Activated CD8-positive, alpha-beta memory T cell treated with anti-CD3 and anti-CD28 coated beads for 48 hours (primary cell): ENCODE data around the gene TTC28.
"Not testable (repeated sequence)": the region's sequence is repeated elsewhere in the genome, so short reads cannot be mapped to it uniquely, and the experiment has no call there.

Experiments
- DNase-seq, 3 experiments: peaks; one replicate each; pipeline ENCODE4 v3.0.0-alpha.2; 2020; ENCODE audit warnings: low read depth in 2 of 3, low spot score in 2 of 3

Gene TTC28

DNA sequence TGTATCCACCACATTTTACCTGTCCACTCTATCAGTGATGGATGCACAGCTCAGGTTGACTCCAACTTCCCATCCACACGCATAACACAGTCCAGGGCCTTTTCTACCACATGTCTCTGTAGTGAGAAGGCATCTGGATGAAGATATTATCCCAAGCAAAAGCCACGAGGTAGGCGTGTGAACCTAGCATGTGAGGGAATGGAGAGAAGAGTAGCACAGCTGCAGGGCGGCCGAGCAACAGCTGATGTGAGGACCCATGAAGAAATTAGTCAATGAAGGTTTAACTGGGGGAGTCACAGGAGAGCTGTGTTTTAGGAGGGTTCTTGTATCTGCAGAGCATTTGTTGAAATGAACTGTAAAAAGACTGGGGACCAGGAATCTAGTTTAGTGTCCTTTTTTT lies 616.0 kb downstream of the TTC28 start:
- DNase-seq = no peak

DNA sequence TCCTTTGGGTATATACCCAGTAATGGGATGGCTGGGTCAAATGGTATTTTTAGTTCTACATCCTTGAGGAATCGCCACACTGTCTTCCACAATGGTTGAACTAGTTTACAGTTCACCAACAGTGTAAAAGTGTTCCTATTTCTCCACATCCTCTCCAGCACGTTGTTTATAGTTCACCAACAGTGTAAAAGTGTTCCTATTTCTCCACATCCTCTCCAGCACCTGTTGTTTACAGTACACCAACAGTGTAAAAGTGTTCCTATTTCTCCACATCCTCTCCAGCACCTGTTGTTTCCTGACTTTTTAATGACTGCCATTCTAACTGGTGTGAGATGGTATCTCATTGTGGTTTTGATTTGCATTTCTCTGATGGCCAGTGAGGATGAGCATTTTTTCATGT lies 619.0 kb downstream of the TTC28 start:
- DNase-seq = not testable (repeated sequence)

DNA sequence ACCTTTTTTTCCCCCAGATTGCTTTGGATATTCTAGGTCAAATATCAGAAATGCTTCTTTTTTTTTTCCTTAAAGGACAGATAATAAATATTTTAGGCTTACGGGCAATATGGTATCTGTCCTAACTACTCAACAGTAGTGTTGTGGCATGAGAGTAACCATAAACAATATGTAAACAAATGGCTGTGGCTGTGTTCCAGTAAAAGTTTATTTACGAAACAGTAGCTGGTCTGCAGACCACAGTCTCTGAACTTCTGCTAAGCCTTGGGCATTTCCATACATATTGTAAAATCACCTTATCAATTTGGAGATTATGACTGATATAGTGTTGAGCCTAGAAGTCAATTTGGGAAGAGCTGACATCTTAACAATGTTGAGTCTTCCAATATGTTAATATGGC lies 621.6 kb downstream of the TTC28 start:
- DNase-seq = no peak

DNA sequence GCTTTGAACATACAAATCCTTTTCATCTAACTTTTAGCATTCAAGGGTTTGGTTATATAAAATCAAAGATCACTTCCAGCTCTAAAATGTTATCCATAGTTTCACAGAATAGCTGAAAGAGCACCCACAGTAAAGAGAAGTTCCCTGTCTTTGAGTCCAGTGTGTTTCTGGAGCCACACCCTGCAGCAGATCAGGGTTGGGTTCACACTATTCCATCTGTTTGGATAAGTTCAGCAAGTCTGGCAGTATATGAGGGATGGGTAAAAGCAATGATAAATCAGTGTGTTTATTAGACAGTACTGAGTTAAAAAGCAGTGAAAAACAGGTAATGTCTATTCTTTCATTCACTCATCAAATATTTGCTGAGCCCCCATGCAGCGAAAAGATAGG lies 624.8 kb downstream of the TTC28 start:
- DNase-seq = no peak

DNA sequence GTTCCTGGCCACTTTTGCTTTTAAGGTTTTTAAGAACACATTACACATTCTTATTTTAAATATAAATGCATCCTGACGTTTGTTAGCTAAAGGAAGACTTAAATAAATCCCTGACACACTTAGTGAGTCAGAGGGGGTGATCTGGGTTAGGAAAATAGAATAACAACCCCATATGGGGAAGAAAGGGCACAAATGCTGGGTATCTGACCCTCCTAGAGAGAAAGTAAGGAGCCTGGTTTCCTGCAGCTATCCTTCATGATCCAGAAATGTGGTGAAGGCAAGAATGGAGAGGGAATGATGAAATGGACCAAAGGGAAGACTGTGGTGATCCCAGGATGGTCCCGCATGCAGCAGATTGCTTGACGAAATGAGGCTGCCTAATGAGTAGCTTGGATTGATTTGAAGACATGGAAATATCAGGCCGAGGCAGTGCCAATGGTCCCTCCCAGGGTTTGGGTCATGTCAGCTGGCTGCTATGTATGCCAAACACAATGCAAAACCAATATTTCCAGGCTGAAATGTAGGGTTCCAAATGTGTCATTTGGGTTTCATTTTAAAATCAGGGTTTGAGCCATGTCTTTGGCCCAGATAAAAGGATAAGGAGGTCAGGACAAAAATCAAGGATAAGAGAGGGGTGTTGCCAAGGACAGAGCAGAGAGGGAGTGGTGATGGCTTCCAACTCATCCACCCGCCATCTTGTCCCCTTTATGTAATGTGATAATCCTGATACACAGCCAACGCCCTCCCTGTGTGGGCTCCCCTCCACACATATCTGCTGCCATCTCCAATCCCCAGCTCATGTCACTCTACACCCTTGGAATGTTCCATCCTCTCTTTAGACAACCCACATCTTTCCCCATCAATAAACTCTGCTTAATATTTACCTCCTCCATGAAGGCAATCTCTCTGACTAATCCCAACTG lies 625.5 kb downstream of the TTC28 start:
- DNase-seq = no peak

DNA sequence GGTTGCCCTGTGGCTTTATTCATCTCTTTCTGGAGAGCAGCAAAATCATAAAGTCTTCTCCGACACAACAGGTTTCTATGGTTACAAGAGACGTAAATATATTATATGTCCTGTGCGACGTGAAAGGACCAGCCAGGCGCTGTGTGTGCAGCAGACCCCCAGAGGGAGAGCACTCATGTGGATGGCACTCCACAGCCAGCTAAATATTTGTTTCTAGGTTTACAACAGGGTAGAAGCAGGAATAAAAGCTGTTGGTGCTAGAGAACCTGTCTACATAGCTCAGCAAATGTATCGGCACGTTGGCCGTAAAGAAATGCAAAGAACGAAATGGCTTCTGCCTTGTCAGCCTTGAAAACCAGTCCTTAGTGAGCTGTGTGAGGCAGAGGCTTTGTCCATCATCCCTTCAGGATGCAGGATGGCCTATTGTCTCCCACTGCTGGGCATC lies 626.8 kb downstream of the TTC28 start:
- DNase-seq = no peak

DNA sequence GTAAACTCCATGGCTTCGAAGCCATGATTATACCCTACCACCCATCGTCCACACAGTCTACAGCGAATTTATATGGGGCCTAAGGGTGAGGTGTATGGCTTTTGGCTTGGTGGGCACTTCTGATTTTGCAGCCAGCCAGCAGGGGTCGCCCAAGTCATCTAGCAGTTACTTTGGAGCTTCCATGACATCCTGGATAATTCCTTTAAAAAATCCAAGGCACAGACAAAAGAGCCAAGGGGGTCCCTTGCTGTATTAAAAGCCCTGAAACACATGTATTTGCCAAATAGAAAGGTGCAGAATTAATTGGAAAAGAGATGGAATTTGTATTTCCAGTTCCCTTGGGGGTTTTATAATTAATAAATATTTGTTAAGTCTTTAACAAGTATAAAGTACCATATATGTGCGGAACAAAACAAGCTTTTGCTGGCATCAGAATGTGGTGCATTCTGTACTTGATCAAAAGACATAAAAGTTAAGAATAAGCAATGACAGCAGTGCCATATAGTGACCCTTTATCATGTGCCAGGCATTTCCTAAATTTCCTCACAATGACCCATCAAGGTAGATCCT lies 627.8 kb downstream of the TTC28 start:
- no peak for DNase-seq

DNA sequence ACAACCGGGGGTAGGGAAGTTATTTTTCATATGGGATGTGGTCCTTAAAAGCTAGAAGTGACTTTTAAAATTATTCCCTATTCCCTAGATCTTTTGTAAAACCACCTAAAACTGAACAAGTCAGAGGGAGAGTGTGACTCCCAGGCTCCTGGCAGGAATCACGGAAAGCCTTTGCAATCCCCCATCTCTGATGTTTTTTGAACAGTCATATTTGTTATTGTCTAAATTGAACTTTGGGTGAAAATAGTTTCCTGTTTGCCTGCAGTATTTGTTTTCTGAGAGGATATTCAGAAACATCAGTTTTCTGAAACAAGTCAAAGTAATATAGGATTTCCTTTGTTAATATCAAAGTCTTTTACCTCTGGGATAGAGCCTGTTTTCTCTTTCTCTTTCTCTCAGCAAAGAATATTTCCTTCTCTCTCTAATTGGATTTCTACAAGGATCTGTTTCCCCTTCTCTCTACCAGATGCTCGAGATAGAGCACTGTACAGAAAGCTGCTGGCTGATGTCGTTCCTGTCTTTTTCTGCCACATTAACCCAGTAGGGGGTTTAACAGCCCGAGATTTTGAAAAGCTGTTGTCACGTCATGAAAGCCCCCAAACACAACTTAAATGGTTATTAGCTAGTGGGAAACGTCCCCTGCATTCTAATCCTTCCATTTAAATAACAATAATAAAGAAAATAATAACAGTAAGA lies 628.4 kb downstream of the TTC28 start:
- DNase-seq = no peak

DNA sequence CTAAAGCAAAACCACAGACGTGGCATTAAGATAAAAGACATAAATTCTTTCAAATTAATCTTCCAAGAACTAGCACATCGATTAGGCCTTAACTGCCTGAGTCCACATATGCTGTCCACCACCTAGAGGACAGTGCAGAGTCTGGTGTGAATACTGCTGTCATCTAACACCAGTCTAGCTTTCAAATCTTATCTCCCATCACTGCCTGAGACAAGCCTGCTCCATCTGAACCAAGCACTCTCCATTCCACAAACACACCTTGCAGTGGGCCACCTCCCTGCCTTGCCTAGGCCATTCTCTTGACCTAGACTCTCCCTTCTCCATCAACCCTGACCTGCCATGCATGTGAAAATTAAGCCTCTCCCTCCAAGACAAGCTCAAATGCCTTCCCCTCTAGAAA lies 631.1 kb downstream of the TTC28 start:
- no peak for DNase-seq

DNA sequence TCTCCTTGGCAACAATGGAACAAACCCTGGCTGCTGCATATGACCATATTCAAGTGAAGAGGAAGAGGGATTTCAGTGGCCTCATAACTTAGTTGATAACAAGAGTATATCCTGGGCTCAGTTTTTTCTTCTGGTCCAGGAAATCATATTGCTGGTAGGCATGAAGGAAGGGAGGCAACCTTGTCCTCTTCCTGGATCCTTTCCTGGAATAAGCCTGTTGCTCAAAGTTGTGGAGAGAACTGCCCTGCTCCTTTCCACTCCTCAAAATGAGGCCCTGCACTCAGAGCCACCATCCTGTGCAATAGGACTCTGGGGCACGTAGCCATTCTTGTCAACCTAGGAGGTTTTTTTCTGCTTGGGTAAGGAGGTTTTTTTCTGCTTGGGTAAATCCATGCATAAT lies 631.9 kb downstream of the TTC28 start:
- DNase-seq = no peak

DNA sequence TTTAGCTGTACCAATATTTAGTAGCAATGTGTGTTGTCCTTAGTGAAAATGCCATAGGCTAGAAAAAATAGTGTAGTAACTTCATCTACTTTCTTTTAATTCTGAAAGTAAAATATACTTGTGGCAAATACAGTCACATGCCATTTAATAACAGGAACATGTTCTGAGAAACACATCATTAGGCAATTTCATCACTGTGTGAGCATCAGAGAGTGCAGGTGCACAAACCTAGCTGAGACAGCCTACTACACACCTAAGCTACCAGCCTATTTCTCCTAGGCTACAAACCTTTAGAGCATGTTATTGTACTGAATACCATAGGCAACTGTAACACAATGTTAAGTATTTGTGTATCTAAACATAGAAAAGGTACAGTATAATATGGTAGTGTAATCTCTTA lies 633.5 kb downstream of the TTC28 start:
- no peak for DNase-seq

DNA sequence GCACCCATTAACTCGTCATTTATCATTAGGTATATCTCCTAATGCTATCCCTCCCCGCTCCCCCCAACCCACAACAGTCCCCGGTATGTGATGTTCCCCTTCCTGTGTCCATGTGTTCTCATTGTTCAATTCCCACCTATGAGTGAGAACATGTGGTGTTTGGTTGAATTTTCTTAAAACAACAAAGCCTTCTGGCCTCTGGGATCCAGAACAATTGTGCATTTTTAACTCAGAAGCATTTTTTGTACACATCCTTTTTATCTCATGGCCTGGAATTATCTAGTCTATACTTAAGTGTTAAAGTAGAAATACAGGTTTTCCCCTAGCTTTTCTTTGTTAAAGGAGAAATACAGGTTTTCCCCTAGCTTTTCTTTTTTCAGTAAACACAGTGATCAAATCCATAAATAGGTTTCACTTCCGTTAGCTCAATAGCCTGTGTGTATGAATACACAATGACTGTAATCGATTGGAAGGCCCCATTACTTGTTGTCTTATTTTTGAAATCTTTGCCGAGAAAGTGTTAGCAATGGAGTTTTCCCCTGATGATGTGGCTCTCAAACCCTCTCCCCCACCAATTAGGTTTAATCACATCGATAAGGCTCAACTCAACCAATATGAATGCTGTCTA lies 635.0 kb downstream of the TTC28 start:
- no peak for DNase-seq

DNA sequence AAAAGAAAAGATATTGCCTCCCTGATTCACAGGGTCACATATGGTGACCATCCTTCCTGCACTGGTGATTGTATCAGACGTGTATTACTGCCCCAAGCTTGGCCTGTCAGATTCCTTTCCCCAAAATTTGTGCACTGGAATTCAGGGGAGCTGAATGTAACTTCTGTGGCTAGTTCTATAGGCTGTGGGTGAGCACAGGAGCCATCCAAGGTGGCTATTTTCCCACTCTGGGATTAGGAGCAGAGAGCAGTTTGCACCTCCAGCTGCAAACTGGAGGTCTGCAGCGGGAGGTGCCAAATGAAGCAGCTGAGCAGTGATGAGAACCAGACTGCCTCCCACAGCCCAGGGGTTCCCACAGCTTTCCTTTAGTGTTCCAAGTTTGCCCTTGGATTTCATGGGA lies 636.4 kb downstream of the TTC28 start:
- no peak for DNase-seq

DNA sequence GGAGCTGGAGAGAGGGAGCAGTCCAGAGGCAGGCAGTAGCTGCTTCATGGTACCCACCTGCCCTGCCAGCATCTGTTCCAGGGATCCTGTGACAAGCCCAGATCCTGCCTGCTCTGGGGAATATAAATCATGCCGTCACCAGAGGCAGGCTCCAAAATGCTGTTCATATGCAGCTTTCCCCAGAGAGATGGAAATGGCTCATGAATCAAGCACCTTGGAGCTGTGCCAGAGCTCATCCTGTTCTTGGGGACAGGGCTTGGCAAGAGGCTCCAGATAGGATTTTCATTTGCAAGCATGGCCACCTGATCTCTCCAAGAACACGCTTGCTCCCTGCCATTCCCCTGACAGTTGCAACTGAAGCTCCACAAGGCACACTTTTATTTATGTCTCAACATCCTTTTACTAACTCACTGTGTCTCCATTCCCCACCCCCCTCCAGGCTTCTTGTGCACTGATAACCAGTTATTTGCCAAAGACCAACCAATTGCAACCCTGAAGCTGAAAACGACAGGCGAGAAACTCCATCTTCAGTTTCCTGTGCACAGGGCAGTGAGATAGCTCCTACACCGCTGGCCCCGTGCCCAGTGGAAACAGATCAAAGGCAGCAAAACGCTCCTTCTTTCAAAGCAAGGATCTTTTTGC lies 644.8 kb downstream of the TTC28 start:
- no peak for DNase-seq

DNA sequence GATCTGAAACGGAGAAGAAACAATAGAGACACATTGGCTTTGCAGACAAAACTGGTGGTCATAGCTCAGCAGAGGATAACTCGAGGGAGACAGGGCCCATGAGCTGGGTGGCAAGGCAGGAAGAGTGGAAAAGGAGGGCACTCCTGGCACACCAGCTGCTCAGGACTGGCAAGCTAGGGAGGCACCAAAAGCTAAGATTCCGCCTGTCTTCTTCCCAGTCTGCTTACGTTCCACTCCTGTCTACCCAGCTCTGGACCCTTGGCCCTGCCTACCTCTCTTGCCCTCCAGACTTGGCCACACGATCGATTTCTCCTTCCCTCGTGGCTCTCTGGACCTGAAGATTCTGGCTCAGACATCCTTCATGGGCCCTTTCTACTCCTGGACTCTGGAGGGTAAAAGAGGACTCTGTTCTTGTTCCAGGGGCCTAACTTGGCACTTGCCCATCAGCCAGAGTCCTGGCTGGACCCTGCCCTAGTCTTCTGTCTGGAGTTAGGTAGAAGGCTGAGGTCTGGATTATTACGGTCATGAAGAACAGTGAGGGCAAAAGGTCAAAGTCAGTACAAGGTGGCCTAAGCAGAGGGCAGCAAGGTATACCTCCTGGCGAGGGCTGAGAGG lies 645.4 kb downstream of the TTC28 start:
- DNase-seq = no peak

DNA sequence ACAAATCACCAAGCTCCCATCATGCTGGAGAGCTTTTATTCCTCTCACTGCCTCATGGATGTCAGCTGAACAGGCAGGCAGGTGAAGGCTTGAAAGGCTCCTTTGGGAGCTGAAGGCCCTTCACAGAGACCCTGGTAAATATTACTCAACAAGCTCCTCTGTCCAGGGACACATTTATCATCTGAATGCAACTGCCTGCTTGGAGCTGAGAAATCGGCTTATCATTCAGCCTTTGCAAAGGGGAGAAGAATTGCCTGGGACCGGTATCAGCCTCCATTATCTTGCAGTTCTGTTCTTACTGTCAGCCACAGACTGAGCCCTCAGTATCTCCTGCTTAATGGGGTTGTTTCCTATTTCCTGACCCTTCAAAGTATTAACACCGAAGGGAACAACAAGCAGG lies 646.8 kb downstream of the TTC28 start:
- no peak for DNase-seq

DNA sequence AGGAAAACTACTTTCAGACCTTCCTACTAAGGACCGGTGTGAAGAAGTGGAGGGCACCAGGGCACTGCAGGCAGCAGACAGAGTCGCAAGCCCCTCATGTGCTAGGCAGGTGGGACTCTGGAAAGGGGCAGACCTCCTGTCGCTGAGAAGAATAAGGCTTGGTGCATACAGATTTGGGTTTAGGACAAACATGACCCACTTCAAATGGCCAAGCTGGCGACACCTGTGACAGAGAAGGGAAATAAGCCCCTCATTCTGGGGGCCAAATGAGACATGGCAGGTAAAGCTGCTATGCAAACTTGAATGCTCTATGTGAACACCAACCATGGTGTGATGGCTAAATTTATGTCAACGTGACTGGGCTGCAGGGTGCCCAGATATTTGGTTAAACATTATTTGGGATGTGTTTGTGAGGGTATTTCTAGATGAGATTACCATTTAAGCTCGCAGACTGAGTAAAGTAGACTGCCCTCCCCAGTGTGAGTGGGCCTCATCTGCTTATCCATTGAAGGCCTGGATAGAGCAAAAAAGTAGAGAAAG lies 648.2 kb downstream of the TTC28 start:
- no peak for DNase-seq

DNA sequence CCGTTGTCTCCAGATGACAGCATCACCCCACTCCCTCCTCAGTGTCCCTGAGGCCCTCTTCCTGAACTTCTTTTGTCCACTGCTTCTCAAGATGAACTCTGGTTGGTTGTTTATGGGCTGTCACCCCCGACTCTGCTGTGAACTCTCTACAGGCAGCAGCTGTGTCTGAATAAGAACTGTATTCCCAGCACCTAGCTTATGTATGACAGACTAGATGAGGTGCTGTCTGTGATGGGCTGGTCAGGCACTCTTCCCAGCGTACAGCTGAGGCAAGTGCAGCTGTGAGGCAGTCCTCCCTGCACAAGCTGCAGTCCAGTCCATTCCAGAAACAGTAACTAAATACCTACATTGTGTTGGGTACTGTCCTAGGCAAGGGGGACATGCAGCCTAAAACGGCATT lies 649.2 kb downstream of the TTC28 start:
- DNase-seq = no peak

DNA sequence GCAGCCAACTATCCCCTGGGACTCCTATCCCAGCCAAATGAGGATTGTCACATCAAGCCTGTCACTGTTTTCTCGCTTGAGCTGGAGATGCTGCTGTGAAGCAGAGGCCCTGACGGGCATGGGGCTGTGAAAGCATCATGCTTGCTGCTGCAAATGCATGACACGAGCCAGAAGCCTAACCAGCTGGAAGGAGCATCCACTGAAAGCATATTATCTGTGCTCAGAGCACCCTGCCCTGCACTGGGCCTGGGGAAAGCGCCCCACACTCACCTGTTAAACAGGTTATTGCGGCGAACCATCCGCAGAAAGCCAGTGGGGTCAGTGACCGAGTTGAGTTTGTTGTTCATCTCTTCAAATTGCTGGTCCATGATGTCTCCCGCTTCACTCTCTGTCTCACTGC lies 649.7 kb downstream of the TTC28 start:
- no peak for DNase-seq

DNA sequence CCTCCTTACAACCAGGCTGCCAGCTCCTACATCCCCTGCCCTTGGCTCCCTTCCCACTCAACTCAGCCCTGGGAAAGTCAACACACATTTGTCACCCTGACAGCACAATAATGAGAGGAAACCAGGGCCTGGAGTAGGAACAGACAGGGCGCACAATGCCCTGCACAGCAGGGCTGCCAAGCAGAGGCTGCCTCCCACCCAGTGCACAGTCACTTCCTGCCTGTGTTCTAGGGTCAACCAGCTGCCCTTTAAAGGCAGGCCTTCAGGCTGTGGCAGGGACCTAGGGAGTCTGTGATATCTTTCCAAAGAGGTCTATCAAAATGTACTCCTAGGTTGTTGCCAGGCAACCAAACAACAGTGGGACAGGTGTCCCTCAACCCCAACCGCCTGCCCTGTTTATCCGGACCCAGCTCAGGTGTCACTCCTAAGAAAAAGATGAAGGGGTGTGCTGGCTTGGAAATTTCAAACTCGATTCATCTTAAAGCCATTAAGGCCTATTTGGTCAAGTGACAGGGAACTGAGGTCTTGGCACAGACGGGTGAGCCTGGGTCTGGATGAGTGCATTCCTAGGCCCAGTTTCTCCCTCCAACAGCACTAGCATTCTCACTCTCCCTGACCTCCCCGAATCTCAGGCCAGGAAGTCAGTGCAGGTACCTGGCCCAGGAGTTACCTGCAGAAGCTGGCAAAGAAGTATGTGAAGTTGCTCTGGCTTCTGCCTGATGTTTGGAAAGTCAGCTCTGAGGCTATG lies 650.3 kb downstream of the TTC28 start:
- DNase-seq = no peak
